ENCODE results near the gene MEDAG.

The MEDAG gene

DNA sequence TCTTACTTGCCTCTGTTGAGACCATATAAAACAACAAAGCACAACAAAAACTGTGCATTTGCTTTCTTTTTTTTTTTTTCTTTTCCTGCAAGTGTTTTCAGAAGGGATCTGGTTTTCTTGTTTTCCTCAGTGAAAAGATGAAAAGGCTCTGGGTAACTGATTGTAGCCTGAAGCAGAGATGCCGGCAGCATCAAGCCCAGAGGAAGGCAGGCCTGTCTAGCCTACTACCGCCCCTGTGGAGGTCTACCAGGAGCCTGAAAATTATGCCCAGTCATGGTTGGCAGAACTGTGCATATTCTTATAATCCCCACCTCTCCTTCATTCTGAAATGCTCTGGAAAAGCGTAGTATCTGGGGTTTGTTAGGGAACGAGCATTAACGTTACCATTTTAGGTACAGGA lies 32.6 kb upstream of the MEDAG start:
- no peak for DNase-seq

DNA sequence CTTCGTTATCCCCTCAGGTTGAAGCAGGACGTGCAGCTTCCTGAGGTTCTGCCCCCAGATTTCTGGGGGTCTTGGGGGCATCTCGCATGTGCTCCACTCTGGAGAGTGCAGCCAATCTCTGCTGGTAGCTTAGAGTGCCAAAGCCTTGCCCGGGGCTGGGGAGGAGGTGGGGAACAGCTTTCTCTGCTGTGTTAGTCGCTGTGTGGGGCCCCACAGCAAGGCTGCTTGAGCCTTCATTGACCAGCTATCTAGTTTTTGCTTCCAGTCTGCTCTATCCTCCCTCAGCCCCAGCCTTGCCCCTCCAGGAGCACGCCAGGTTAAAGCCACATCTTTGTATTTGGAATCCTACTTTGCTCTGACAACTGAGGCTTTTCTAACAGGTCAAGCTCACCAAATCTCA lies 32.0 kb upstream of the MEDAG start:
- no peak for DNase-seq

DNA sequence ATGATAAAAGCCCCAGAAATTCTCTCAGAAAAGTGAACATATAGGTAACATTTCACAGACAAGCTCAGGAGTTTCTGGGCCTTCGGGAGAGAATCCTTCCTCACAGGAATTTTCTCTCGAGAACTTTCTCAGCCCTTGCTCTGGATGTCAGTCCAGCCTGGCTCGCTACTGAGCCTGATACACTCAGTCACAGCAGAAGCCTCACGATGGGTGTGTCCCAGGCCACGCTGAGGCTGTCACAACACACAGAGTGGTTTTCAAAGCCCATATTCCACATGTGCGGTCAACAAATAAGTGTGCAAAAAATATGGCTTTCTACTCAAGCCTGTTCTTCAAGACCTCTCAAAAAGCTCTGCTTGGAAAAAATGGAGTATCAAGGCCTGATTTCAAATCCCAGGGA lies 31.5 kb upstream of the MEDAG start:
- no peak for DNase-seq

DNA sequence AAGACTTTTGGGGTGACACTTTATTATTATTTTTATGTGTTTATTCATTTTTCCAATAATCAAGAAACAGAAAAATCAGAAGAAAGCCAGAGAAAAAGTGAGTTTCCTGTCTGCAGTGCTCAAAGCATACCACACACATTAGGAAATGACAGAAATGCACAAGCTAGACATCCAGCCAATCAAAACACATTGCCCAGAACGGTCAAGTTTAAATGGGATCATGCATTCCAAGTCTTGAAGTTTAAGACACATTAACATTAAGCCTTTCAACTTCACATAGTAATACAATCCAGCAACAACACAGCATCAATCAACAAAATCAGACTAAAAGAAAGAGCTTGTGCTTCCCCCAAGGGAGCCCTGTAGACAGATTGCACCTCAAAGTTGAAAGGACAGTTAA lies 28.7 kb upstream of the MEDAG start:
- DNase-seq, result peak; percentile 81

DNA sequence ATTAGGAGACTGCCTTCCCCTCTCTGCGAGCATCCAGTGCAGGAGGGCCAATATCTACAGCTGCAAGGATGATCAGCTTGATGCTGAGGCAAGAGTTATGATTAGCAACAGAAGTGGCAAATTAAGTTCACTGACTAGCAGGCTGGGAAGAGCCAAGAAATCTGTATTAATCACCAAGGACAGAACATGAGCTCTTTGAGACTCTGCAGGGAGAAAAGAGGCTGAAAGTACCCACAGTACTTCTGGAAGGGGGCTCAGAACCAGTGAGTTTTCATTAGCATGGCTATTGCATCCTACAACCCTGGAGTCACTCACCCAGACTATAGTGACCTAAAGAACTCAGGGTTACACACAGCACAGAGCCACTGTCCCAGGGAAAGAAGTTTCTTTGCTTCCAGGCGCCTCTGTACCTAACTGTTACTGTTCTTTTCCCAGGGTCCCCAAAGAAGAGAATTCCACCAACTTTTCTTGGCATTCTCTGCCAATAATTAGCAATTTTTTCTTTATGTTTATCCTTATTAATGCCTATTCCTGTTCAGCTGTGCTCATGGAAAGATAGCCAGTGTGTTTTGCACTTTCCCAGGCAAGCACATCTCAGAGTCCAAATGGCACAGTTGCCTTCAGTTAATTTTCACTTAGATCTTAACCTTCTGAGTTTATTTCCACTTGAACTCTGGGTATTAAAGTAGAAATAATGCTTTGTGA lies 25.8 kb upstream of the MEDAG start:
- peak; percentile 66 for DNase-seq

DNA sequence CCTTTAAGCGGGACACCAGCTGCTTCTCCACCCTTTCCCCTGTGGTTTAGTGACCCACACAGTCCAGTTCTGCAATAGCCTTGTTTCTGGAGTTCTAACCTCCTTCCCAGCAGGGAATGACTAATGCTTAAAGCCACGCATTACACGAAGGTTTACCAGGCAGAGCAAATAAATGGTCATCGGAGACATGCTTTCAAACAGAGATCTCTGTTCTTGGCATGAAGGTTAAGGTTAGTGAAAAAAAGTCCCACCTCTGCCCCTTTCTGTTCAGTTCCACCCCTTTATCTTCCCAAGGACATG lies 25.3 kb upstream of the MEDAG start:
- peak; percentile 83 for DNase-seq

DNA sequence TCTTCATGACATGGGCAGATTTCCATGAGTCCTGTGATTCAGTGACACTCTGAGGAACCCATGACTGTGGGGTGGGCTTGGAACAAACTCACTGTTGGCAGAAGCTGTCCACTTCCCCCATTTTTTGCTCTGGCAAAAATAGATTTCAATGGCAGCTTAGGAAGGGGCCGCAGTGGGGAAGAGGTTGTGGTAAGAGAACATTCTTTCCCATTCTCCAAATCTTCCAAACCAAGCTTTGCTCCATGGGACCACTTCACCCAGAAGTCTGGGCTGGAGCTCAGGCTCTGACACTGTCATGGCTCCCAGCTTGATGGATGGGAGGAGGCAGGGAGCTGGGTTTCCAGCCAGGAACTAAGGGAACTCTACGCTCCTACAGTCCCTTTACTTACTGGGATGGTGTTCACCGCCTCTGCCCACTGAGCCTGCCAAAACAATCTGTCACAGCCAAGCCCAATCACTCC lies 24.9 kb upstream of the MEDAG start:
- DNase-seq, result peak; percentile 55

DNA sequence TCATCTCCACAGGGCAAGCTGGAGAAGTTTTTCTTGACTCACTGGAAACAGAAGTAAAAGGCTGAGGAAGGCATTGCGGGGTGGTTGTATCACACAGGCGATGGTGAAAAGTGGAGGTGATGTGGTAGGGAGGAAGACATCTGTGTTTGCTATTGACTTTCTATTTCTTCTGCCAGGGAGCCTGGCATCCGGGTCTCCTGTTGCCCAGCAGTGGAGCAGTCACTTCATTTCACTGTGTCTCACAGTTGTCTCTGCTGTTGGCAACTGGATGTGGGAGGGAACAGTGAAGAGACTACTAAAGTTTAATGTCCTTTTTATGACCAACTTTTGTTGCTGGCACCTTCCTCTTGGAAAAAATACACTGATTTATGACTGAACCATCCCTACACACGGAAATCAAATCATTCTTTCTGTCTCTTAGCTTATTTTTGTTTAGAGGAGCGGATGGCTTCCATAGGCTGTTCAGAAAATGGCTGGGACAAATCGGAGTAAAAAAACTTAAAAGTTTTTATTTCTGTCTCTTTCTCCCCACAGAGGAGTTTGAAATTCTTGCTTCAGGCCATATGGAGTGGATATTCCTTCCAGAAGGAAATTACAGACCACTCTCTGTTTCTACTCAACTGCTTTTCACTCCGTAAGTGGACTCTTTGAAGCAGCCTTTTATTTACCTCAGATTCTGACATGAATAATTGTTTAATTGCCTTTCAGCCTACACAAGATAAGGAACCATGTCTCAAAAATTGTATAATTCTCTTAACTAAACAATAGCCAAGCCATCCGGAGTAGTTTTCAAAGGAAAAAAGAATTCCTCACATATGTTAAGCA lies 23.8 kb upstream of the MEDAG start:
- DNase-seq, result no peak

DNA sequence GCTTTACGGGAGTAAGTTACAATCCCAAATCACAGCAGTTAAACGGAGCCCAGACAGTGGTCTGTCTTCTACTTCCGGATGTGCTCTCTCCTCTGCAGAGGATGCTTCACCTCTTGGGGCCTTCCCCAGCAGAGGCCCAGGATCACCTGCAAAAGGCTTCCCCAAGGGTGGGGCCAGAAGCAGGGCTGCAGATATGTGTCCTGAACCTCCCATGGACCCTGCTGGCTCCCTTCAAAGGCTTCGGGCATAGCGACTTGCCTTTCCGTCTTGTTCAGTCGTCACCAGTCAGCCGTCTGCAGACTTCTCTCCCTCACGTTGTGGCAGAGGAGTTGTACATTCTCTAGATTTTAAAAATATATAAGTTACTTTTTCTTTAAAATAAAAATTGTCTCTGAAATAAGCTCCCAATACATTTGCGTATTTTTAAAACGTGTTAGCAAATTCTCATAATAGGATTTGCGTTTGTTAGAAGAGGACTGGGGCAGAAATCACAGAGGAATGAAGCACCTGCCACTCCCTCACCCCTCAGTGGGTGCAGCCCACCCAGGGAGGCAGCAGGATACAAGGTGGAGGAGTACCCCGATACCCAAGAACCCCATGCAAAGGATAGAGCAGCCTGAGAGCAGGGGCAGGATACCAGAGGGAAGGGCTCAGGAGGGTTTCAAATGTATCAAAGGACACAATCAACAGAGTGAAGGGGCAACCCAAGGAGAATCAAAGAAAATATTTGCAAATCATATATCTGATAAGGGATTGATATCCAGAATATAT lies 22.9 kb upstream of the MEDAG start:
- no peak for DNase-seq

DNA sequence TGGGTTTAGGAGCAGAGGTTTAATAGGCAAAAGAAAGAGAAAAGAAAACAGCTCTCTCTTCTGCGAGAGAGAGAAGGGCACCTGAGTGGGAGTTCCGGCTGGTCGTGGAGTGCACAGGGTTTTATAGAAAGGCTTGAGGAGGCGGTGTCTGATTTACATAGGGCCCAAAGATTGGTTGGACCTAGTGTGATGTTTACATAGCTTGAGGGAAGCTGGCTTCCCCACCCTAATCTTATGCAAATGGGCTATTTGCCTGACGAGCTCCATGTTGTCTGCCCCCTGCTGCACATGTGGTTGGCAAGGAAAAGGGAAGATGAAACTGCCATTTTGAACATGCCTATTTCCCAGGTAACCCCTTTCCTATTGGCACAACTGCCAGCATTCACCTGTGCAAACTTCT lies 21.5 kb upstream of the MEDAG start:
- no peak for DNase-seq

DNA sequence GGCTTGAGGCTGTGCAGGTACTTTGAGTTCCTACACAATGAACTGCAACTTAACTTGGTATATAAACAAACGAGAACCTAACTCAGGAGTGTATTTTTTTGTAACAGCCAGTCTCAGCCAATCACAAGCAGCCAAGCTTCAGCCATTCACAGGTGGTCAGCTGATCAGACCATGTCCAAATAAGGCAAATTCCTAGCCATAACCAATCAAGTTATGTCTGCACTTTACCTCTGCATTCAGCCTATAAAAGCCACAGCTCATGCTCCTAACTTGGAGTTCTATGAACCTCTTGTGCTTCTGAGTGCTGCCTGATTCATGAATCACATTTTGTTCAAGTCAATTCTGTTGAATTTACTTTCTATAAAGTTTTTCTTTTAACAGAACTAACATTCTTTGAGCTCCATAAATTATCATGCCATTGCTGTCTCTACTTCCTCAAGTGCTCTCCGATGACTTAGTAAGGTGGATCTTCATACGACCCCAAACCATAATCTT lies 16.8 kb upstream of the MEDAG start:
- no peak for DNase-seq

DNA sequence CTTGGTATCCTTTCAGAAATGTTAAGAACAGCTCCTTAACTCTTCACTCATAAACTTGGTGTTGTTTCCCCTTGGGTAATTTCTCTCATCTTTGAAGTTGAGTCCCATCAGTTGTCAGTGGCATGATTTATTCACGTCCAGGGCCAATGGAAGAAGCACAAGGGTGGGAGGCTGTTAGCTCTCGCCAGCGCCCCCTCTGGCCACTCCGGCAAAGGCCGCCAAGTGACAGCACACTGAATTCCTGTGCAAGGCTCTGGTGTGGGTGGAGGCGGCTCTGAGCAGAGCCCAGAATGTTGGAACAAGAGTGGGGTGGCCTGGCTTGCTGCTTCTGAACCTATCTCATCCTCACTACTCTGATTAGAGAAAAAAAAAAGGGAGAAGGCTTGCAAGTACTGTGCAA lies 13.1 kb upstream of the MEDAG start:
- DNase-seq, result peak; percentile 62

DNA sequence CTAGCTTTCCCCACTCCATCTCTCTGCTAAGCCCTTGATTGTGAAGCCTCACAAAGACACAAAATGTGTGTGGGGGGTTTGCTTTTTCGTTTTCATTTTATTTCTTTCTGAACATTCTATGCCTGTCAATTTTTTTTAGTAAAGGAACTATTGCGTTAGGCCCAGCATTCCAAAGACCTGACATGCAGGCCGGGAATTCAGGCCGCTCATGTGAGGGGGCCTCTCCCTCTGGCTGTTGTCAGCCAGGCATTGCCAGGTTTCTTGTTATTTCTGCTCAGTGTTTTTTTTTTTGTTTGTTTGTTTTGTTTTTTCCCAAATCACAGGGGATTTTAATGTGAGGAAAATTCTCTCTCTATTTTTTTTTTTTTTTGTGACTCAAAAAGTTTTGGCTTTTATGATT lies 10.3 kb upstream of the MEDAG start:
- peak; percentile 90 for DNase-seq

DNA sequence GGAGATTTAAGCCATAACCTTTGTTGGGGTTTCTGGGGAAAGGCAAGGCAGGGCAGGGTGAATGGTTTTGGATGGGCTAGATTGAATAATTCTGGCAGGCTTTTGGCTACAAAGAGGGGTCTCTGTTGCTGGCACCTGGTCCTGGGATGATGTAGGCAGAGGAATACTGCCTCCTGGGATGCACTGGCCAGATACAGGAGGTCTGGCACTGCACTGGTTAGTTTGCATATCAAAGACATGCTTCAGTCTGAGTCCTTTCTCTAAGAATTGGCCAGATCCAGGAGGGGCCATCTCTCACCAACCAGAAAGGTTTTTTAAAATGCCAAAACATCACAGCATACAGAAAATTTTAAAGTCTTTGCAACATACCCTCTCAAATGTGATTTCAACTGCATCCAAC lies 8.0 kb upstream of the MEDAG start:
- DNase-seq, result no peak

DNA sequence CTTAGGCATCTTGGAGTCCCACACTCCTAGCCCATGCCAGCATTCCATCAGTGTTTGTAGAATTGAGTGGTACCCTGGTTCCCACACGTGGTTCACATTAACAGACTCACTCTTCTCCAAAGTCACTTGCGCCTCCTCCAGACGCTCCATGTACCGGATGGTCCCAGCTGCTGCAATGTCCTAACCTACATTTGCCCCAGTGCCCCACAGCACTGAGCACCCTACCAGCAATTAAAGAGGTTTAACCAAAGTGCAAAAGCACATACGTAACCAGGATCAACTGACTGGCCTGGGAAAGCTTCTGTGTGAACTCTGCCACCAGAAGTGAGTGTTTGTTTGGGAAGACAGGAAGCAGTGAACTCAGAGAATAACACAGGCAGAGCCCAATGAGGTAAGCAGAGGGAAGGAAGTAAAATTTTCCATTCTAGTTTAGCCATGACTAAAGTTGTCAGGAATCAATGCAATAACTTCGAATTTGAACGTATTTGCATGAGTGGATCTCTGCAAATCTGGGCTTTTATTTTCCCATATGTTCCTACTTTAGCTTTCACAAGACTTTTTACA lies 7.3 kb upstream of the MEDAG start:
- peak; percentile 83 for DNase-seq

DNA sequence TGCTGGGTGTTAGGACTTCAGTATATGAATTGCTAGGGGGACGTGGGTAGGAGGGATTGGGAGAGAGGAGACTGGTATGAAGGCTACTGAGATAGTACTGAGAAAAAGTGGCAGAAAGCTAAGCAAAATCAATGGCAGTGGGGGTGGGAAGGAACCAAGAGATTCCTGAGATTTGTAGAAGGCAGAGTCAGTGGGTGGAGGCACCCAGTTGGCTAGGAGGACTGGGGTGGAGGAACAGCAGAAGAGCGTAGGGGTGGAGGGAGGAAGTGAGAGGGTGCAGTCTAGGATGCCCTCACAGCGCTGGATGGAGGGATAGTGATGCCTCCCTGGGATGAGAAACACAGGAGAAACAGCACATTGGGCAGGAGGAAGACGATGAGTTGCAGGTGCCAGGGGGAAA lies 5.6 kb upstream of the MEDAG start:
- no peak for DNase-seq

DNA sequence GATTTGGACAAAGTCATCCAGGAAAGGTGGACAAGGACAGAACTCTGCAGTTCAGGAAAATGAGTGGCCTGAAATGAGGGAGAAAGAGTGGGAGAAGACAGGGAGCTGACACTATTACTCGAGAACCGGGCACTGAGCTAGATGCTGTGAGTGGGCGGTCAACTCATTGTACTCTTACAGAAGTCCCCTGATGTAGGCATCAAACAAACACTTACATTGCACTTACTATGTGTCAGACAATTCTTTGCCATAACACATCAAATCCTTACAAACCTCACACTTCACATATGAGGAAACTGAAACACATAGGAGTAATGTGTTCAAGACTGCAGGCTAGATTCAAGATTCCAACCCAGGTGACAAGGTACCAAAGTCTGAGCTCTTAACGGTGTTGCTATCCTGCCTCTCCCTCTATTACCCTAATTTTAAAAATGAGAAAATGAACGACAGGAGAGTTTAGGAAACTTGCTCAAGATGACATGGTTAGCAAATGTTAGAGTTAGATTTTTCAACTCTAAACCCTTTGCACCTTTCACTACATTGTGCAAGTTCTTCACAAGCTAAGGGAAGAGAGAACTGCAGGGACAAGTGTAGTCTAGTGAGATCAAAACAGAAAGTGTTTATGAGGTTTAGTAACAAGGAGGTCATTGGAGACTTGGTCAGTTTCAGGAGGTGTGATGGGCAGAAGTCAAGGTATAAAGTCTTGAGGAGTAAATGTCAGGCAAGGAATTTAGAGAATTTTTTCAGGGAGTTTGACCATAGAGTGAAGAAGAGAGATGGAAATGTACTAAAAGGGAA lies 4.9 kb upstream of the MEDAG start:
- DNase-seq, result no peak

DNA sequence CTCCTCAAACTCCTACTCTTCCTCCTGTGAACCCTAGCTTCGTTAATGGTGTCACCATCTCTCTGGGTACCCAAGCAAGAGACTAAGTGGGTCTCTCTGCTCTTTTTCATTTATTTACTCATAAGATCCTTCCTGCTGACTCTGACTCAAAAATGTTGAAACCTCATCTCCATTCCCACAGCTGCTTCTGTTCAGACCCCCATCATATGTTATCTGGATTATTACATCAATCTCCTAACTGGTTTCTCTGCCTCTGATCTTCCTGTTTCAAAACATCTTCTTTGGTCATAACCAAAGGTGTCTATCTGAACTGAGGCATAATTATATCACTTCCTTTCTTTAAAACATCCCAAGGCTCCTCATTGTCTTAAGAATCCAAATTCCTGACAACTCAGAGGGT lies 2.0 kb upstream of the MEDAG start:
- no peak for DNase-seq

DNA sequence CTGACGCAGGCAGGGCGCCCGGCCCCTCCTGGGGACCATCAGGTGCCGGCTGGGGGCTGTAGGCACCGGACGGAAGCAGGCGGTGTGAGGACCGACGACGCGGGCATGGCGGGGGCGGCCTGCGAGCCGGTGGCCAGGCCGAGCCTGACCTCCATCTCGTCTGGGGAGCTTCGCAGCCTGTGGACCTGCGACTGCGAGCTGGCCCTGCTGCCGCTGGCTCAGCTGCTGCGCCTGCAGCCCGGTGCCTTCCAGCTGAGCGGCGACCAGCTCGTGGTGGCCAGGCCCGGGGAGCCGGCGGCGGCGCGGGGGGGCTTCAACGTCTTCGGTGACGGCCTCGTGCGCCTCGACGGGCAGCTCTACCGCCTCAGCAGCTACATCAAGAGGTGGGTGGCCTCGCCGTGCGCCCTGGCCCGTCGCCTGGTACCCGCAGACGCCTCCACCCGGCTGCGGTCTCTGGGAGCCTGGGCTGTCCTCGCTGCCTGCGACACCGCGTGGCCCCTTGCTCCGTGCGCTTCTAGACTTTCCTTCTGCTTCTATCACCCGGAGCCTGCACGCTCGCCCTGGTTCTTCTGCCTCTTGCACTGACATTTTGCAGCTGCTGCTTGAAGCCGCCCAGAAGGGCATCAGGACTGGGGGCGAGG lies 460 bp downstream of the MEDAG start:
- DNase-seq, result no peak

DNA sequence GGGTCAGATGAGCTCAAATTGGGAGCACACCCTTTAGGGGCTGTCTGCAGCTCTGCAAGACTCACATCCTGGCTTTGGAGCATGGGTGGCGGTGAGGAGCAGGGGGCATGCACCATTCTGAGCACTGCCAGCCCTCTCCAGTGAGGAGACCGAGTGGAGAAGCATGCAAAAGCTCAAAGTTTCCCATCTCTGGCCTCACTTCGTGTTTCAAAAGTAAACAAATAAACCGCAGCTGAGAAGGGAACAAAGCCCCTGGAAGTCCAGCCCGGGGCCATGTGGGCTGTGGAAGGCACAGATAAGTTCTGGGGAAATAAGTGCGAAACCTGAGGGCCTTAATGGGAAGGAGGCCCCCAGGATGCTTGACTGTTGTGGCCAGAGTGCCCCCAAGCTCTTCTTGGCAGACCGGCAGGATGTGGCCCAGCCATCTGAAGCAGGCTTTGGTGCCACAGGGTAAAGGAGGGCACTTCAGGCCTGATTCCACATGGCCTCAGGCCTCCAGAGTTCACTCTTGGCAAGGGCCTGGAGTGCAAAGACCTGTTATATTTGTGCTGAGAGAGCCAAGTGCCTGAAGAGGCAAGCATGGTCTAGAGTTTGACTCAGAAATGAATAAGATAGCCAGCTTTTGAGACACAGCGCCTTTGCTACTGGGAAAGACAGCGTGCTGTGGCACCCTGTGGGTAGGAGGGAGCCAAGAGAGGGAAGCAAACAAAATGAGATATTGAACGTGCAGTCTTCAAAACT lies 1.2 kb downstream of the MEDAG start:
- no peak for DNase-seq

DNA sequence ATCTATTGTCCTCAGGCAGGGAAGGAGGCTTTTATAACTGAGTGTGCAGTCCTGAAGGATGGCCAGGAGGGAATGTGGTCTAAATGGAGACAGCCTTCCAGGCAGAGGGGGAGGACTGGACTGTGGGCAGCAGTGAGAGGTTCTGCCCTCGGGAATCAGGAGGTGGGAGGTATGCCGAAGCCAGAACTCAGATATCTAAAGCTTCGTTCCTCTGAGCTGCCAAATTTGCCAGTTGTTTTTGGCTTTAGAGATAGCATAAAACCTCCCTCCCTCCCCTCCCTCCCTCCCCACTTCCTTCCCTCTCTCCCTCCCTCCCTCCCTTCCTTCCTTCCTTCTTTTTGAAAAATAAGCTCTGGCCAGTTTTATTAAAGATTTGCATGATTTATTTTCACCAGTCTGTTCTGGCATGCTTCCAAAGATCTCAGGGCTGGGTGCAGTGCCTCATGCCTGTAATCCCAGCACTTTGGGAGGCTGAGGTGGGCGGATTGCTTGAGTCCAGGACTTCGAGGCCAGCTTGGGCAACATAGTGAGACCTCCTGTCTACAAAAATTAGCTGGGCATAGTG lies 2.4 kb downstream of the MEDAG start:
- DNase-seq, result peak; percentile 62

Measured in fibroblast of upper back skin (primary cell).